GM12878 (cell line): Measurements from ENCODE around the gene AP1G2. TPM values are rescaled to one million over a fixed set of nuclear protein-coding genes. Genes with fewer than 3 reads are reported as not detected.
A peak's percentile ranks its signal among the peaks of the same experiment; 100 is the strongest.

Source experiments
- ATAC-seq: fragments of 200-7000 bp; cut with Tn5 transposase; 3 replicates; pipeline ENCODE4 v1.9.1; 2020; ENCODE audit warnings: mild to moderate bottlenecking, moderate library complexity
- BruUV-seq: library from RNA; stranded (reverse); fragments of 400-500 nt; replicated peaks from 2 replicates; lab custom pipeline; 2021; lab: Mats Ljungman, UMichigan
- CTCF ChIA-PET: fragments of 300-600 bp; sonication (Branson Sonifier 250); formaldehyde crosslinking; extraction: SDS; loops from one replicate; lab custom pipeline; 2021; ENCODE audit warnings: inconsistent platforms; lab: Yijun Ruan, JAX
- POLR2A ChIA-PET: fragments of 350-600 bp; formaldehyde crosslinking; extraction: SDS; loops from one replicate; lab custom pipeline; 2021; ENCODE audit warnings: inconsistent platforms; lab: Charles Lee
- RAD21 ChIA-PET: fragments of 300-600 bp; sonication (Branson Sonifier 250); formaldehyde crosslinking; loops from one replicate; lab custom pipeline; 2023; ENCODE audit warnings: antibody characterized with exemption; ENCODE audit not compliant: unreplicated experiment; lab: Charles Lee
- SMC1A ChIA-PET: fragments of 300-600 bp; sonication (Branson Sonifier 250); formaldehyde crosslinking; loops from one replicate; lab custom pipeline; 2023; ENCODE audit not compliant: unreplicated experiment, uncharacterized antibody; lab: Charles Lee
- DNase-seq: peaks from one replicate; pipeline ENCODE4 v3.0.0-alpha.2; 2011; ENCODE audit warnings: low read depth, low spot score
- FAIRE-seq: peaks from 3 replicates; lab custom pipeline; 2011; peaks lifted over from hg19 to GRCh38; lab: Jason Lieb, UNC
- H2AFZ ChIP-seq: 2 replicates; pipeline ENCODE4 v1.6.0; 2011; ENCODE audit warnings: low read depth, low read length, control low read depth; ENCODE audit not compliant: control insufficient read depth
- H3K27ac ChIP-seq: 2 replicates; pipeline ENCODE4 v1.5.1; 2011; ENCODE audit warnings: control low read depth; ENCODE audit not compliant: control insufficient read depth, insufficient read depth
- H3K27me3 ChIP-seq, 2 experiments: replicated peaks in 1 of 2; 2 replicates each; pipeline versions ENCODE4 v1.6.0 to v1.6.1; 2011; ENCODE audit warnings: low read length in 1 of 2; ENCODE audit not compliant: control insufficient read depth in 2 of 2, insufficient read depth in 2 of 2
- H3K36me3 ChIP-seq, 2 experiments: 2 replicates each; pipeline ENCODE4 v1.5.1; 2011; ENCODE audit warnings: low read length in 1 of 2; ENCODE audit not compliant: control insufficient read depth in 2 of 2, insufficient read depth in 2 of 2
- H3K4me1 ChIP-seq: 2 replicates; pipeline ENCODE4 v1.6.1; 2011; ENCODE audit warnings: mild to moderate bottlenecking, low read length, moderate library complexity, mixed read lengths; ENCODE audit not compliant: control insufficient read depth, insufficient read depth
- H3K4me2 ChIP-seq: 2 replicates; pipeline ENCODE4 v1.6.0; 2011; ENCODE audit warnings: control low read depth; ENCODE audit not compliant: control insufficient read depth, insufficient read depth
- H3K4me3 ChIP-seq: fragments of 200-600 bp; sonication (generic); 2 replicates; pipeline ENCODE4 v1.5.1; 2016
- H3K79me2 ChIP-seq: 2 replicates; pipeline ENCODE4 v1.6.0; 2011; ENCODE audit warnings: low read length; ENCODE audit not compliant: control insufficient read depth, insufficient read depth
- H3K9ac ChIP-seq: 2 replicates; pipeline ENCODE4 v1.8.0; 2011; ENCODE audit warnings: low read length, control low read depth, mixed read lengths; ENCODE audit not compliant: control insufficient read depth, insufficient read depth
- H3K9me3 ChIP-seq: replicated peaks from 3 replicates; pipeline ENCODE4 v1.5.1; 2011; ENCODE audit warnings: mild to moderate bottlenecking, low read length; ENCODE audit not compliant: control insufficient read depth, insufficient read depth
- H4K20me1 ChIP-seq: 2 replicates; pipeline ENCODE4 v1.6.0; 2011; ENCODE audit not compliant: control insufficient read depth, insufficient read depth
- CBFB ChIP-seq: IDR thresholded peaks from 2 replicates; pipeline ENCODE4 v1.6.1; 2016; ENCODE audit warnings: antibody characterized with exemption, low read depth
- CREB1 ChIP-seq: IDR thresholded peaks from 2 replicates; pipeline ENCODE4 v1.6.1; 2012; ENCODE audit warnings: low read depth, mild to moderate bottlenecking, inconsistent platforms
- POU2F2 ChIP-seq: IDR thresholded peaks from 3 replicates; pipeline ENCODE4 v1.6.1; 2011; ENCODE audit warnings: low read depth, mild to moderate bottlenecking, low read length, borderline replicate concordance
- RAD21 ChIP-seq: IDR thresholded peaks from 2 replicates; pipeline ENCODE4 v1.6.1; 2011; ENCODE audit warnings: mild to moderate bottlenecking, low read depth, low read length, moderate library complexity; ENCODE audit not compliant: insufficient read depth
- SMC3 ChIP-seq: IDR thresholded peaks from 2 replicates; pipeline ENCODE4 v1.6.1; 2011; ENCODE audit warnings: low read length, improper control_type of control experiment, borderline replicate concordance
- SPI1 ChIP-seq: IDR thresholded peaks from 2 replicates; pipeline ENCODE4 v1.6.1; 2011; ENCODE audit warnings: low read depth, mild to moderate bottlenecking, low read length, moderate library complexity, borderline replicate concordance; ENCODE audit not compliant: insufficient read depth
- ZNF207 ChIP-seq: fragments of 450-650 bp; IDR thresholded peaks from 2 replicates; pipeline ENCODE4 v1.6.1; 2014; ENCODE audit warnings: antibody characterized with exemption, mild to moderate bottlenecking, borderline replicate concordance
- WGBS: methylation state at CpG from one replicate; pipeline ENCODE4 v1.1.6; 2016; ENCODE audit warnings: low lambda C conversion rate; ENCODE audit not compliant: insufficient replicate concordance, insufficient coverage; ENCODE audit errors: missing lambda C conversion rate; 5-methylcytosine and 5-hydroxymethylcytosine counted together
- in situ Hi-C: fragments of 300-500 bp; cut with MboI; formaldehyde crosslinking; loops from 9 replicates; pipeline ENCODE4 v1.14.3; 2018; ENCODE audit warnings: mixed read lengths
- intact Hi-C: fragments of 100-400 bp; cut with micrococcal nuclease; formaldehyde crosslinking; loops from one replicate; pipeline ENCODE4 v1.14.2; 2022; ENCODE audit not compliant: unreplicated experiment
- polyA plus RNA-seq, 11 experiments: library from polyadenylated mRNA; depleted of rRNA in 4 of 11; unstranded in 6 of 11; stranded (reverse) in 5 of 11; fragments of >200 nt; fragmentation: Nextera tagmentation in 4 of 11; fragmentation: Illumina TruSeq in 1 of 11; extraction: Ambion mirVana in 4 of 11; extraction: Trizol in 1 of 11; gene quantifications; 1 replicate in 1 of 11; 2 replicates in 10 of 11; pipeline versions ENCODE4 v1.2.1 to v1.2.3, GENCODE V29; 2011 to 2016; ENCODE audit warnings: inconsistent platforms in 2 of 11, missing spikeins in 2 of 11, low read depth in 1 of 11
- total RNA-seq, 4 experiments: library from RNA; depleted of rRNA in 3 of 4; stranded (reverse); fragments of >200 nt in 3 of 4; fragmentation: Illumina TruSeq in 1 of 4; extraction: Trizol in 1 of 4; gene quantifications; 2 replicates each; pipeline versions ENCODE4 v1.2.1 to v1.2.3, GENCODE V29; 2013 to 2021
- TF ChIP-seq, protein P1 (sequence below), 3 experiments: IDR thresholded peaks in 2 of 3; conservative IDR thresholded peaks in 1 of 3; 2 replicates each; pipeline ENCODE4 v1.5.1; 2011; ENCODE audit warnings: low read depth in 3 of 3, low read length in 3 of 3, mild to moderate bottlenecking in 3 of 3, control low read depth in 2 of 3, moderate library complexity in 2 of 3, inconsistent platforms in 1 of 3, mixed read lengths in 1 of 3; ENCODE audit not compliant: control insufficient read depth in 2 of 3, insufficient read depth in 1 of 3; ENCODE audit errors: extremely low read depth in 1 of 3
- TF ChIP-seq, protein P2 (sequence below): fragments of 450-650 bp; IDR thresholded peaks from 2 replicates; pipeline ENCODE4 v1.6.1; 2017; ENCODE audit warnings: low read depth, mild to moderate bottlenecking, moderate library complexity

Gene AP1G2
- total and polyA plus RNA-seq, 10 of the 15 experiments (the other 5 are each of a cell fraction or from before 2014, with no cell fraction given): 41.5 to 146 (median 103) TPM

DNA sequence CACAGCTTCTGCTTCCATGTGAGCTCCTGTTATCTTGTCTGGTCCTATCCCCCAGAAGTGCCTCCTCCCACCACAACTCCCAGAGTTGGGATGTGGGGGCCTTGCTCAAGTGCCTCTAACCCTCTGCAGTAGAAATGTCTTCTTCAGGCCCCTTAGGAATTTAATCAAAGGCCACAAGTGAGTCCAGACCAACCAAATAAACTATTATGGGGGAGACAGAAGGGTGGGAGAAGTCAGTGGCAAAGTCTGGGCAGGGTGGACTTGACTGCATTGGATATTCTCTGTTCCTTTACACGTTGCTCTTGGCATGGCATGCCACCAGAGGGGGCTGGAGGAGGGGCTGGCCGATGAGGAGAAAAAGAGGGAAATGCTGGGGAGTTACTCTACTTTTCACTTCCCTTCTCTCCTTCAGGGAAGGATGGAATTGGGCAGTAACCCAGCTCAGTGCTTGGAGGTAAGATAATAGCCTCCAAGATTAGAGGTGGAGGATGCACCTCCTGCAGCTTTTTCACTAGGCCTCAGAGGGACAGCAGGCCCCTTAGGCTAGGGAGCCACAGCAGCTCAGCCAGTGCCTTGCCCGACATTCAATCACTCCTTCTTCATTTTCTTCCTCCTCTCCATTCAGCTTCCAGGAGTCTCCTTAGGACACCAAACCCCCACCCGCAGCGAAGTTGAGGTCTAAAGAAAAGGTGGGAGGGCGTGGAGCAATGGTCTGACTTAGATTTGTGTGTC, 1.2 kb upstream of the AP1G2 start:
- peak; percentile 51; the same call in 1 of the 2 replicates for TF ChIP-seq SPI1
- TF ChIP-seq, protein P1, sequence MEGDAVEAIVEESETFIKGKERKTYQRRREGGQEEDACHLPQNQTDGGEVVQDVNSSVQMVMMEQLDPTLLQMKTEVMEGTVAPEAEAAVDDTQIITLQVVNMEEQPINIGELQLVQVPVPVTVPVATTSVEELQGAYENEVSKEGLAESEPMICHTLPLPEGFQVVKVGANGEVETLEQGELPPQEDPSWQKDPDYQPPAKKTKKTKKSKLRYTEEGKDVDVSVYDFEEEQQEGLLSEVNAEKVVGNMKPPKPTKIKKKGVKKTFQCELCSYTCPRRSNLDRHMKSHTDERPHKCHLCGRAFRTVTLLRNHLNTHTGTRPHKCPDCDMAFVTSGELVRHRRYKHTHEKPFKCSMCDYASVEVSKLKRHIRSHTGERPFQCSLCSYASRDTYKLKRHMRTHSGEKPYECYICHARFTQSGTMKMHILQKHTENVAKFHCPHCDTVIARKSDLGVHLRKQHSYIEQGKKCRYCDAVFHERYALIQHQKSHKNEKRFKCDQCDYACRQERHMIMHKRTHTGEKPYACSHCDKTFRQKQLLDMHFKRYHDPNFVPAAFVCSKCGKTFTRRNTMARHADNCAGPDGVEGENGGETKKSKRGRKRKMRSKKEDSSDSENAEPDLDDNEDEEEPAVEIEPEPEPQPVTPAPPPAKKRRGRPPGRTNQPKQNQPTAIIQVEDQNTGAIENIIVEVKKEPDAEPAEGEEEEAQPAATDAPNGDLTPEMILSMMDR (IDR thresholded peaks at IDR 0.05 in 2 of 3, conservative IDR thresholded peaks at IDR 0.05 in 1 of 3; ENCODE audit: control insufficient read depth in 2 of 3, extremely low read depth in 1 of 3, insufficient read depth in 1 of 3, low read depth in 3 of 3, low read length in 3 of 3): peak; percentile 44 to 58 (median 55)
- TF ChIP-seq ZNF207: no peak
- TF ChIP-seq POU2F2: peak; percentile 19; the same call in 1 of the 3 replicates
- TF ChIP-seq SMC3: peak; percentile 15; the same call in 1 of the 2 replicates
- no peak for TF ChIP-seq CBFB
- TF ChIP-seq, protein P2, sequence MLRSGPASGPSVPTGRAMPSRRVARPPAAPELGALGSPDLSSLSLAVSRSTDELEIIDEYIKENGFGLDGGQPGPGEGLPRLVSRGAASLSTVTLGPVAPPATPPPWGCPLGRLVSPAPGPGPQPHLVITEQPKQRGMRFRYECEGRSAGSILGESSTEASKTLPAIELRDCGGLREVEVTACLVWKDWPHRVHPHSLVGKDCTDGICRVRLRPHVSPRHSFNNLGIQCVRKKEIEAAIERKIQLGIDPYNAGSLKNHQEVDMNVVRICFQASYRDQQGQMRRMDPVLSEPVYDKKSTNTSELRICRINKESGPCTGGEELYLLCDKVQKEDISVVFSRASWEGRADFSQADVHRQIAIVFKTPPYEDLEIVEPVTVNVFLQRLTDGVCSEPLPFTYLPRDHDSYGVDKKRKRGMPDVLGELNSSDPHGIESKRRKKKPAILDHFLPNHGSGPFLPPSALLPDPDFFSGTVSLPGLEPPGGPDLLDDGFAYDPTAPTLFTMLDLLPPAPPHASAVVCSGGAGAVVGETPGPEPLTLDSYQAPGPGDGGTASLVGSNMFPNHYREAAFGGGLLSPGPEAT: no peak
- TF ChIP-seq RAD21: peak; percentile 28; the same call in 1 of the 2 replicates
- TF ChIP-seq CREB1: 0 out of 2 replicates have a peak, but pooled peaks have one; percentile 17
- Histone ChIP-seq H3K9me3 (no peaks in the 10 kb centered on the region), H3K36me3 (peaks cover 2 to 6% of the 10 kb centered on the region in 2 experiments; a peak in 2 of 4 replicates), H3K4me1 (peaks cover 11% of the 10 kb centered on the region), H3K27ac (peak overlapping the region; percentile 76; the same call in 1 of the 2 replicates), H2AFZ (0 out of 2 replicates have a peak overlapping the region, but pooled peaks have one; percentile 13), H3K27me3 (no peaks in the 10 kb centered on the region; a peak in 1 of 4 replicates), H3K4me3 (peak overlapping the region; percentile 93; the same call in 1 of the 2 replicates), H4K20me1 (no peaks in the 10 kb centered on the region), H3K4me2 (peak overlapping the region; percentile 72), H3K79me2 (peaks cover 13% of the 10 kb centered on the region), H3K9ac (peak overlapping the region; percentile 25; the same call in 1 of the 2 replicates)
- intact Hi-C loops (no loop called here), in situ Hi-C loops (no loop called here)
- ChIA-PET SMC1A (interaction anchor here (0.6 to 2.6 kb wide), 10 partner anchors 9 to 362 kb away, joined by 3 to 10 read pairs (median 4); partner anchors contain the start of genes THTPA and ZFHX2), RAD21 (interaction anchor here (0.6 to 1.9 kb wide), 4 partner anchors 12 to 342 kb away, joined by 3 to 6 read pairs (median 3); no protein-coding TSS in a partner anchor), POLR2A (interaction anchor here (0.5 kb wide), 1 partner anchor 16 kb away, joined by 6 read pairs; no protein-coding TSS in a partner anchor), CTCF (interaction anchor here (0.9 to 3.5 kb wide), 9 partner anchors 9 to 64 kb away, joined by 3 to 33 read pairs (median 7); partner anchors contain the start of genes JPH4, THTPA and ZFHX2)
- ATAC-seq (peak; percentile 36), DNase-seq (no peak), FAIRE-seq (peak; percentile 41)
- 65% methylated on average over 6 of the region's 6 CpGs for WGBS
- BruUV-seq: no TSS peak
